Loucy (cell line): ENCODE results near the gene POFUT1.

ENCODE experiments used
- EZH2phosphoT487 ChIP-seq: fragments of 200-600 bp; IDR thresholded peaks from 2 replicates; pipeline ENCODE4 v1.6.1; 2018; ENCODE audit warnings: antibody characterized with exemption, mild to moderate bottlenecking, moderate library complexity, borderline replicate concordance
- TF ChIP-seq, protein P1 (sequence below): fragments of 200-600 bp; sonication (generic); conservative IDR thresholded peaks from 2 replicates; pipeline ENCODE4 v1.5.1; 2014; ENCODE audit warnings: mild to moderate bottlenecking, antibody characterized with exemption, low read length

DNA sequence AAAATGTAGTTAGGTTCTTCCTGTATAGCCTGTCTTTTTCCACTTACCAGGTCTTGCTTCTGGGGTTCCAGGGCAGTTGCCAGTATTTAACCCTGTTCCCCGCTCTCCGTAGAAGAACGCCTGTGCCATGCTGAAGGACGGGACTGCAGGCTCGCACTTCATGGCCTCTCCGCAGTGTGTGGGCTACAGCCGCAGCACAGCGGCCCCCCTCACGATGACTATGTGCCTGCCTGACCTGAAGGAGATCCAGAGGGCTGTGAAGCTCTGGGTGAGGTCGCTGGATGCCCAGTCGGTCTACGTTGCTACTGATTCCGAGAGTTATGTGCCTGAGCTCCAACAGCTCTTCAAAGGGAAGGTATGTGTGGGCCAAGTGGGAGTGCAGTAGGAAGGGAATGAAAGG, 23.0 kb downstream of the POFUT1 start:
- TF ChIP-seq, protein P1, sequence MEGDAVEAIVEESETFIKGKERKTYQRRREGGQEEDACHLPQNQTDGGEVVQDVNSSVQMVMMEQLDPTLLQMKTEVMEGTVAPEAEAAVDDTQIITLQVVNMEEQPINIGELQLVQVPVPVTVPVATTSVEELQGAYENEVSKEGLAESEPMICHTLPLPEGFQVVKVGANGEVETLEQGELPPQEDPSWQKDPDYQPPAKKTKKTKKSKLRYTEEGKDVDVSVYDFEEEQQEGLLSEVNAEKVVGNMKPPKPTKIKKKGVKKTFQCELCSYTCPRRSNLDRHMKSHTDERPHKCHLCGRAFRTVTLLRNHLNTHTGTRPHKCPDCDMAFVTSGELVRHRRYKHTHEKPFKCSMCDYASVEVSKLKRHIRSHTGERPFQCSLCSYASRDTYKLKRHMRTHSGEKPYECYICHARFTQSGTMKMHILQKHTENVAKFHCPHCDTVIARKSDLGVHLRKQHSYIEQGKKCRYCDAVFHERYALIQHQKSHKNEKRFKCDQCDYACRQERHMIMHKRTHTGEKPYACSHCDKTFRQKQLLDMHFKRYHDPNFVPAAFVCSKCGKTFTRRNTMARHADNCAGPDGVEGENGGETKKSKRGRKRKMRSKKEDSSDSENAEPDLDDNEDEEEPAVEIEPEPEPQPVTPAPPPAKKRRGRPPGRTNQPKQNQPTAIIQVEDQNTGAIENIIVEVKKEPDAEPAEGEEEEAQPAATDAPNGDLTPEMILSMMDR: no peak
- no peak for TF ChIP-seq EZH2phosphoT487
